Neural progenitor cell (in vitro differentiated cells): ENCODE results near the gene PLA2G15. TPM values are rescaled to one million over a fixed set of nuclear protein-coding genes. Genes with fewer than 3 reads are reported as not detected.

Experiments
- DNase-seq: peaks from one replicate; pipeline ENCODE4 v3.0.0-alpha.2; 2016; ENCODE audit warnings: low spot score
- H2AFZ ChIP-seq: fragments of 200-600 bp; sonication (generic); replicated peaks from 2 replicates; pipeline ENCODE4 v1.6.1; 2016; ENCODE audit warnings: antibody characterized with exemption
- H3F3A ChIP-seq: fragments of 200-600 bp; sonication (generic); 2 replicates; pipeline ENCODE4 v1.6.1; 2016; ENCODE audit warnings: antibody characterized with exemption, low read depth
- H3K27ac ChIP-seq: fragments of 200-600 bp; sonication (generic); 2 replicates; pipeline ENCODE4 v1.5.1; 2016; ENCODE audit warnings: mild to moderate bottlenecking
- H3K27me3 ChIP-seq: fragments of 200-600 bp; sonication (generic); 2 replicates; pipeline ENCODE4 v1.6.1; 2016; ENCODE audit warnings: mild to moderate bottlenecking, moderate library complexity
- H3K36me3 ChIP-seq: fragments of 200-600 bp; sonication (generic); 2 replicates; pipeline ENCODE4 v1.5.1; 2016
- H3K4me1 ChIP-seq: fragments of 200-600 bp; sonication (generic); 2 replicates; pipeline ENCODE4 v1.6.1; 2016; ENCODE audit warnings: mixed run types
- H3K4me2 ChIP-seq: fragments of 200-600 bp; sonication (generic); 2 replicates; pipeline ENCODE4 v1.6.1; 2016
- H3K4me3 ChIP-seq: fragments of 200-600 bp; sonication (generic); 2 replicates; pipeline ENCODE4 v1.5.1; 2016
- H3K79me2 ChIP-seq: fragments of 200-600 bp; sonication (generic); 2 replicates; pipeline ENCODE4 v1.6.1; 2016; ENCODE audit warnings: low read depth
- H3K9ac ChIP-seq: fragments of 200-600 bp; sonication (generic); 2 replicates; pipeline ENCODE4 v1.6.1; 2016
- H3K9me3 ChIP-seq: fragments of 200-600 bp; sonication (generic); 2 replicates; pipeline ENCODE4 v1.5.1; 2016; ENCODE audit warnings: low read depth
- H4K20me1 ChIP-seq: fragments of 200-600 bp; sonication (generic); 2 replicates; pipeline ENCODE4 v1.6.1; 2016; ENCODE audit warnings: low read depth
- H3K27ac Mint-ChIP-seq: 3 replicates; pipeline ENCODE4 v1.8.0; 2021; ENCODE audit warnings: mixed read lengths
- H3K27me3 Mint-ChIP-seq: 2 replicates; pipeline ENCODE4 v1.8.0; 2022; ENCODE audit warnings: low read depth, mild to moderate bottlenecking, inconsistent platforms, moderate library complexity, mixed read lengths; ENCODE audit not compliant: insufficient read depth
- H3K36me3 Mint-ChIP-seq: 3 replicates; pipeline ENCODE4 v1.8.0; 2021; ENCODE audit warnings: mixed read lengths
- H3K4me1 Mint-ChIP-seq: 3 replicates; pipeline ENCODE4 v1.8.0; 2021; ENCODE audit warnings: mixed read lengths
- H3K4me3 Mint-ChIP-seq: 3 replicates; pipeline ENCODE4 v1.8.0; 2021; ENCODE audit warnings: mild to moderate bottlenecking, moderate library complexity, mixed read lengths
- H3K9me3 Mint-ChIP-seq: 3 replicates; pipeline ENCODE4 v1.8.0; 2020; ENCODE audit warnings: mixed read lengths
- CTCF ChIP-seq: fragments of 200-600 bp; sonication (generic); IDR thresholded peaks from 2 replicates; pipeline ENCODE4 v1.5.1; 2017; ENCODE audit warnings: antibody characterized with exemption, mild to moderate bottlenecking
- EZH2 ChIP-seq: fragments of 200-600 bp; sonication (generic); IDR thresholded peaks from 2 replicates; pipeline ENCODE4 v1.6.1; 2017; ENCODE audit warnings: antibody characterized with exemption, mild to moderate bottlenecking, moderate library complexity
- EZH2phosphoT487 ChIP-seq: fragments of 200-600 bp; sonication (generic); IDR thresholded peaks from 2 replicates; pipeline ENCODE4 v1.6.1; 2017; ENCODE audit warnings: antibody characterized with exemption
- total RNA-seq: library from RNA; depleted of rRNA; stranded (reverse); fragments of >200 nt; gene quantifications from 2 replicates; pipeline ENCODE4 v1.2.3, GENCODE V29; 2015; ENCODE audit warnings: low replicate concordance

Gene PLA2G15
- total RNA-seq, 1 donor from 2014 or later = 3.8 TPM

- Mint-ChIP-seq H3K4me1 (peaks cover 30% of the 10 kb centered on the region), H3K4me3 (no peak overlapping the region), H3K27me3 (no peaks in the 10 kb centered on the region), H3K9me3 (no peaks in the 10 kb centered on the region), H3K27ac (no peak overlapping the region), H3K36me3 (no peaks in the 10 kb centered on the region)
- Histone ChIP-seq H3K4me3 (no peak overlapping the region), H3K4me1 (peaks cover 13% of the 10 kb centered on the region), H3K79me2 (peaks cover 32% of the 10 kb centered on the region), H3K36me3 (no peaks in the 10 kb centered on the region), H4K20me1 (peaks cover 3% of the 10 kb centered on the region), H3K27ac (no peak overlapping the region), H3K9me3 (no peaks in the 10 kb centered on the region), H3F3A (peaks cover 17% of the 10 kb centered on the region), H3K27me3 (peaks cover 12% of the 10 kb centered on the region), H3K9ac (no peak overlapping the region), H3K4me2 (no peak overlapping the region), H2AFZ (no peak overlapping the region)
- DNase-seq = no peak
- TF ChIP-seq EZH2 (no peak), EZH2phosphoT487 (no peak), CTCF (no peak)
These were observed 24.6 kb downstream of the PLA2G15 start for GRCh38 chr16:68269793-68270192.

DNA sequence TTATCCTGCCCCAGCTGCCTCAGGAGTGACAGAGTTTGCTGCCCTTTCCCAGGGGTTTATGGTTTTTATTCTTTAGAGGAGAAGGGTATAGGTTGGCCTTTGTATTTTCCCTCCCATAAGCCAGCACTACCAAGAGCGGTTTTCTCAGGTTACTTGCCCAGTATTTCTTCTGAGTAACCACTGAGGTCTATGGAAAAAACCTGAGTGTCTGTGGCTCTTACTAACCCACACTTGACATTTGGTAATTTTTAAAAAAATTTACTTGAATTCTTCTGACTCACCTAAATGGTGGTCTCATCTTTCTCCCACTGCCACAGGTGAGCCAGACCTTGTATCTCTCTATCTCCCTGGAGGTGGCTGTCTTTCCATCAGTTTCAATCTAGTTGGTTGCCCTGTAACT, 25.2 kb downstream of the PLA2G15 start:
- Mint-ChIP-seq H3K36me3 (no peaks in the 10 kb centered on the region), H3K4me3 (no peak overlapping the region), H3K27me3 (no peaks in the 10 kb centered on the region), H3K9me3 (no peaks in the 10 kb centered on the region), H3K27ac (no peak overlapping the region), H3K4me1 (peaks cover 26% of the 10 kb centered on the region)
- Histone ChIP-seq H3K4me3 (no peak overlapping the region), H3K36me3 (no peaks in the 10 kb centered on the region), H2AFZ (no peak overlapping the region), H3K9me3 (no peaks in the 10 kb centered on the region), H3K27me3 (peaks cover 6% of the 10 kb centered on the region), H3K9ac (no peak overlapping the region), H3K79me2 (peaks cover 32% of the 10 kb centered on the region), H3K4me1 (peaks cover 13% of the 10 kb centered on the region), H4K20me1 (peaks cover 3% of the 10 kb centered on the region), H3K27ac (no peak overlapping the region), H3K4me2 (no peak overlapping the region), H3F3A (peaks cover 11% of the 10 kb centered on the region)
- no peak for TF ChIP-seq EZH2phosphoT487
- no peak for TF ChIP-seq EZH2
- TF ChIP-seq CTCF = no peak
- DNase-seq = no peak

DNA sequence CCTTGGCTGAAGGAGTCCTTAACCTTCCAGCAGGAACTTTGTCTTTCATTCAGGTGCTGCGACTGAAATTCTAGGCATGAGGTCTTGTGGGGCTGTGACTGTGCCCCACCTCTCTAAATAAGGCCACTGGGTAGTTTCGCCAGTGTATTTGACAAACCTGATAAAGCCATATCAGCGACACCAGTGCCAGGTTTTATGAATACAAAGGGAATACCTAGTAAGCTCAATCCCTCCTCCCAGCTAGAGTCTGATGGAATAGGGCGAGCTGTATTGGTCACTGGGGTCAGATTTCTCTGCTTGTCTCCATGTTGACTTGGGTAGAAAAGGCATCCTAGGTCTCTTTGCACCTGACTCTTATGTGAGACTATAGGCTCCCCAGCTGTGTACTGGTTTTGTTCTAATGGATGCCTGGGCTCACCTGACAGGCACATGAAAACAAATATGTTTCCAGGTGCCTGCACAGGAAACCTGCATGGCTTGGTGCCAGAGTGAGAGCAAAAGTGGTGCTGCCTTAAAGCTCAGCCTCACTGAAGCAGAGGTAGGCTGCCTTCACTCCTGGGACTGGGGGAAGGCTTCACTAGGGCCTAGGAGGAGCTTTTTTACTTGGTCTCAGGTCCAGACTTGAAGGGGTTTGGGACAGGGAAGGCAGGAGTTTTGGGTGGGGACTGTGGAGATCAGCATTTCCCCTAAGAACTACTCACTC, 27.5 kb downstream of the PLA2G15 start:
- Mint-ChIP-seq H3K4me3 (no peak overlapping the region), H3K36me3 (no peaks in the 10 kb centered on the region), H3K9me3 (no peaks in the 10 kb centered on the region), H3K27me3 (no peaks in the 10 kb centered on the region), H3K27ac (peak overlapping the region; percentile 33), H3K4me1 (peaks cover 13% of the 10 kb centered on the region)
- H3K4me1 ChIP-seq = peaks cover 9% of the 10 kb centered on the region
- peaks cover 3% of the 10 kb centered on the region for H4K20me1 ChIP-seq
- no peak overlapping the region for H3K4me3 ChIP-seq
- no peak for DNase-seq
- H3K27me3 ChIP-seq = no peaks in the 10 kb centered on the region
- no peak overlapping the region for H3K9ac ChIP-seq
- peaks cover 14% of the 10 kb centered on the region for H3K79me2 ChIP-seq
- H3K27ac ChIP-seq = no peak overlapping the region
- no peak overlapping the region for H3K4me2 ChIP-seq
- TF ChIP-seq CTCF = no peak
- TF ChIP-seq EZH2 = no peak
- TF ChIP-seq EZH2phosphoT487 = no peak
- H3K36me3 ChIP-seq = no peaks in the 10 kb centered on the region
- H3K9me3 ChIP-seq = no peaks in the 10 kb centered on the region
- H2AFZ ChIP-seq = no peak overlapping the region
- peaks cover 11% of the 10 kb centered on the region for H3F3A ChIP-seq
